Dendritic cell treated with granulocyte-macrophage colony-stimulating factor and Interleukin-4, amounts not matched to agents 40 ng/mL and 50 ng/mL, for 4 days (primary cell): Measurements from ENCODE around the gene CALML4.

Experiments used
- H3K27ac Mint-ChIP-seq: one replicate; pipeline ENCODE4 v1.8.0; 2022; ENCODE audit warnings: mild to moderate bottlenecking, mixed read lengths
- H3K27me3 Mint-ChIP-seq: one replicate; pipeline ENCODE4 v1.8.0; 2022; ENCODE audit warnings: mild to moderate bottlenecking, mixed read lengths
- H3K36me3 Mint-ChIP-seq: one replicate; pipeline ENCODE4 v1.8.0; 2022; ENCODE audit warnings: low read depth, mixed read lengths
- H3K4me1 Mint-ChIP-seq: one replicate; pipeline ENCODE4 v1.8.0; 2022; ENCODE audit warnings: low read depth, mixed read lengths
- H3K4me3 Mint-ChIP-seq: one replicate; pipeline ENCODE4 v1.8.0; 2022; ENCODE audit warnings: mild to moderate bottlenecking, moderate library complexity, mixed read lengths
- H3K9me3 Mint-ChIP-seq: one replicate; pipeline ENCODE4 v1.8.0; 2022; ENCODE audit warnings: mixed read lengths
- intact Hi-C: fragments of 100-400 bp; cut with micrococcal nuclease; formaldehyde crosslinking; loops from one replicate; pipeline ENCODE4 v1.15.0; 2022

Gene CALML4

DNA sequence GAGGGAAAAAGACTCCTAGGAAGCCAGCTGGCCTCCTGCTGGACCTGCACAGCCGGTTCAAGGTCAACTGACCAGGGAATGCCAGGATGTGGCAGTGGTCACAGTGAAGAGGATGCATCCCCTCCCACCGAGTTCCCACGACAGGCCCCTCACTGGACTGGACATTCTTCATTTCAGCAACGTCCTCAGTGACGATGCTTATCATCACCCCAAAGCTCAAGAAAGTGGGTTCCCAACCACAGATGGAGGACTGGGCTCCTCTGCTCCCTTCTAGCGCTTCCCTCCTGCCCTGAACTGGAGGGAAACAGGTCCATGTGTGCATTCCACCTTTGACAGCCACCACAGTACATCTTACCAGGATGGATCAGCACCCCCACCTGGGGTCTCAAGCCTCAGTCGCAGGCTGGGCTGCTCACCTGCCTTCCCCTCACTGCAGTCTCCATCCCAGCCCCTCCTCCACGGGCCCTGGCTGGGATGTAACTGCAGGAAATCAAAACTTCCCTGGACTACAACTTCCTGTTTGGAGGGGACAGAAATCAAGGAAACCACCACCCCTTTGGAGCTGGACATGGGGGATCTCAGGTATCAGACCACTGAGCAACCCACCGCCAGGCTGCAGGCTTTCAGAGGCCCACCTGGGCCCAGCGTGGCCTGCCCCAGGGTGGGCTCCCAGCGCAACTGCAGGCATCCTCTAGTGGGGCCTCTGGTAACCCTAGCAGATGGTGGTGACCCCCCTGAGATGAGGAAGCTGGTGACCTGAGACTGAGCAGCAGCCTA lies 7.3 kb downstream of the CALML4 start:
- Mint-ChIP-seq H3K9me3 (no peaks in the 10 kb centered on the region), H3K36me3 (peaks cover 69% of the 10 kb centered on the region), H3K4me1 (peaks cover 51% of the 10 kb centered on the region), H3K27me3 (no peaks in the 10 kb centered on the region), H3K4me3 (no peak overlapping the region), H3K27ac (no peak overlapping the region)
- intact Hi-C loops: no loop called here

DNA sequence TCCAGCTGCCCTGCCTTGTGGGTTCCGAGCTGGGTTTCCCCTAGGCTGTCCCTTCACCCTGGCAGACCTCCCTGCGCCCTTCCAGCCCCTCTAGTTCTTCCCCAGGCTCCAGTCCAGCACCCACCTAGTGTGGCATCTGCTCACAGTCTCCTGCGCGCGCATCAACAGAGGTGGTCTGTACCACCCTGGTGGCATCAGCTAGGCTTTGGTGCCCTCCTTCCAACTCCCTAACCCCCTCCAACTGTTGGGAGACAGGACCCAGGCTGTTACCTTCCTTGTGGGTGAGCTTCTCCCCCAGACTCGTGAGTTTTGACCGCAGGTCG lies 8.0 kb downstream of the CALML4 start:
- Mint-ChIP-seq H3K4me1 (peaks cover 47% of the 10 kb centered on the region), H3K36me3 (peaks cover 76% of the 10 kb centered on the region), H3K27me3 (no peaks in the 10 kb centered on the region), H3K4me3 (no peak overlapping the region), H3K27ac (no peak overlapping the region), H3K9me3 (no peaks in the 10 kb centered on the region)
- intact Hi-C loops: no loop called here

DNA sequence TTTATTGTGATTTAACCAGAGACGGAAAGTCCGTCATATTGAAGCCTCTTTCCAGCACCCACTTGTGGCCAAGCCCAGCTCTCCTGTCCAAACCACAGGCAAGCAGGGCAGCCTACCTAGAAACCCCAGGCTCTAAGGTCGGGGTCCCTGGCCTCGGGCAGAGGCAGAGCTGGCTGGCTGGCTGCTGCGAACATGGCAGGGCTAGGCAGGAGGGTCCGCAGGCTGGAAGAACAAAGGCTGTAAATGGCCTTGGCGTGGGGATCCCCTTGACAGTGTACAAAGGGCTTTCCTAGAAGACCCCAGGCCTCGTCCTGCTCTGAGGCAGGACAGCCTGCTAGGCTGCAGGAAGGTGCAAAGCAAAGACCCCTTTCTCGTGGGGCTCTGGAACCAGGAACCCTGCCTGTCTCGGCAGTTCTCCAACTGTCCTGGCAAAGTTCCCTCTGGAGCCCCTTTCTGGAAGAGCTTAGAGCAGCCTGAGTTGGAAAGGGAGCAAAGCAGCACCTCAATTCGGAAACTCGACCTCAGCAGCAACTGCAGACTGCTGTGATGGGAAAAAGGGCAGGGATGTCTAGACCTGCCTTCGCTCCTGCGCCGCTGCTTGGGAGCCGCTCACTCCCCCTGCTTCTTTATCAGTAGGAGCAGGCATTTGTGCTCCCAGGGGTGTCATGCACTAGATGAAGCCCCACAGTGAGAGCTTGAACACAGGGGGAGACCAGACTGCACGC lies 8.5 kb downstream of the CALML4 start:
- H3K27me3 Mint-ChIP-seq: no peaks in the 10 kb centered on the region
- H3K27ac Mint-ChIP-seq: no peak overlapping the region
- intact Hi-C loops: no loop called here
- no peak overlapping the region for H3K4me3 Mint-ChIP-seq
- no peaks in the 10 kb centered on the region for H3K9me3 Mint-ChIP-seq
- H3K36me3 Mint-ChIP-seq: peaks cover 77% of the 10 kb centered on the region
- peaks cover 42% of the 10 kb centered on the region for H3K4me1 Mint-ChIP-seq

DNA sequence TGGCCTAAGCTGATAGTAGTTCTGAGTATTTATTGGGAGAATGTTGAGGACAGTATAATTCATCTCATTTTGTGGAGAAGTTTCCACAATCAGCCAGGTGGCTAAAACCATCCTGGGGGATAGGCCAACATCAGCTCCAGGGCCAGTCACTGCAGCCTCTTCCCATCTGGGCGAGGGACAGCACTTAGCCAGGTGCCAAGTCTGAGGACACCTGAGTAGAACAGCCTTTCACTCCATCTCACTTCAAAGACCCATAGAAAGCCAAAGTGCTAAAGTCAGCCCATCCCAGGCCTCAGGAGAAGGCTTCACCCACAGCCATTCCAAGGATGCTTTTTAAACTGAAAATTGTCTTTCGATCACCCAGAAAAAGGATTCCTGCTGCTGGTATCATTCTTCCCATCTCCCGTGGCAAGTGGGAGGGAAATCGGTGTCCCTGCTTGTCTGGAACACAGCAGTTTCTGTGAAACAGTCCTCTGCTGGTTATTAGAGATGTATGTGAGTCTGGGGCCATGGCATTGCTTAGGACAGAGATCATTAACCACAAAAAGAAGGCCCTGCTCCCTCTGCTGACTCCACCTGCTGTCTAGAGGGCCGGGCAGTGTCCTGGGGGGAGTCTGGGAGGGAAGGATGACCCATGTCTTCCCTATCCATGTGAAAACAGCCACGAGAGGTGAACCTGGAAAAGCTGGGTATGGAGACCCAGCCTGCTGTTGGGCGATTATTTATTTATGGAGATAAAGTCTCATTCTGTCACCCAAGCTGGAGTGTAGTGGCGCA lies 9.6 kb downstream of the CALML4 start:
- H3K4me1 Mint-ChIP-seq: peaks cover 33% of the 10 kb centered on the region
- intact Hi-C loops: no loop called here
- H3K9me3 Mint-ChIP-seq: no peaks in the 10 kb centered on the region
- H3K4me3 Mint-ChIP-seq: no peak overlapping the region
- H3K36me3 Mint-ChIP-seq: peaks cover 82% of the 10 kb centered on the region
- no peak overlapping the region for H3K27ac Mint-ChIP-seq
- no peaks in the 10 kb centered on the region for H3K27me3 Mint-ChIP-seq

DNA sequence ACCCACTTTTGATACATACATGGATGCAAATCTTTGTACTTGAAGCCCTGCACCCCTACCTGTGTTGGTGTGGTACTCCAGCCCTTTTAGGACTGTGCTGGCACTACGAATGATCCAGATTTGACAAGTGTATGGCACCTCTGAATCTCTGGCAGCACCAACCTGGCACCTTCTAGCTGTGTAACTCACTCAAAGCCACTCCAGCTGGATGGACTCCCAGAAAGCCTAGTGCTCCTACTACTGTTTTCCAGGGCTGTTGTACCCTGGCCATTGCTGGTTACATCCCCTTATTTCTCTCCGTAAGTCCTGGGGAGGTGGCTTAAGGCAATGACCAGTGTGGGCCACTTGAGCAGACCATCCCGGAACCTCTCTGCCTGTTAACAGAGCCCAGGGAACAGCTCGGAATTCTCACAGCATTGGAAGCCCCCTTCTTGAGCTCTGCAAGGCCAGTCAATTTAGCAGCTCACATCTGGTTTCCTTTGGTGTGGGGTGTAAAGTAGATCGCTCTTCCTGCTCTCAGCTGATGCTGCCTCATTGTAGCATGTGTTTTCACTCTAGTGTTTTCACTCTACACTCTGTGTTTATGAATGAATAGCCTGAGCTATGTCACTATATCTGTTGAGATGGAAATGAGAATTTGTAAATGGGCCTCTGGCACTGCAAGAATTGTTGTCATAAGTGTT lies 12.2 kb downstream of the CALML4 start:
- H3K27ac Mint-ChIP-seq: no peak overlapping the region
- no peaks in the 10 kb centered on the region for H3K9me3 Mint-ChIP-seq
- H3K4me1 Mint-ChIP-seq: peaks cover 9% of the 10 kb centered on the region
- H3K27me3 Mint-ChIP-seq: no peaks in the 10 kb centered on the region
- intact Hi-C loops: no loop called here
- no peak overlapping the region for H3K4me3 Mint-ChIP-seq
- H3K36me3 Mint-ChIP-seq: peaks cover 94% of the 10 kb centered on the region

DNA sequence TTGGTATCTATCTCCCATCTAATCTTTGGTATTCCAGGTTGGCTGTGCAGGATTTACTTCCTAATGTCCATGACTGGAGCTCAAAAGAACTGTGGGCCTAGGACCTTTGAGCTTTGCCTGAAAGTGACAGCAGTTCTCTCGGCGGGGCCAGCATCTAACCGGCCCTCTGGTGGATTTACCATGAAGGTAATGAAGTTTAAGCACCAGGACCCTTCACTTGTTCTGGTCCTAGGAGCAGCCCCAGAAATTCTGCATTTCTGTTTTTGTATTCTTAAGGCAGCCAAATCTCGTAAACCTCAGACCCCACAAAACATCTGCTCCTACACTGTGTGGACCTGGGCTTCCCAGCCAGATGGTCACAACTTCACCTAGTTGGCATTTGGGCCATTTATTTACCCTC lies 13.0 kb downstream of the CALML4 start:
- Mint-ChIP-seq H3K4me3 (no peak overlapping the region), H3K27me3 (no peaks in the 10 kb centered on the region), H3K27ac (no peak overlapping the region), H3K36me3 (peaks cover 94% of the 10 kb centered on the region), H3K4me1 (peaks cover under 1% of the 10 kb centered on the region), H3K9me3 (no peaks in the 10 kb centered on the region)
- intact Hi-C loops: no loop called here

DNA sequence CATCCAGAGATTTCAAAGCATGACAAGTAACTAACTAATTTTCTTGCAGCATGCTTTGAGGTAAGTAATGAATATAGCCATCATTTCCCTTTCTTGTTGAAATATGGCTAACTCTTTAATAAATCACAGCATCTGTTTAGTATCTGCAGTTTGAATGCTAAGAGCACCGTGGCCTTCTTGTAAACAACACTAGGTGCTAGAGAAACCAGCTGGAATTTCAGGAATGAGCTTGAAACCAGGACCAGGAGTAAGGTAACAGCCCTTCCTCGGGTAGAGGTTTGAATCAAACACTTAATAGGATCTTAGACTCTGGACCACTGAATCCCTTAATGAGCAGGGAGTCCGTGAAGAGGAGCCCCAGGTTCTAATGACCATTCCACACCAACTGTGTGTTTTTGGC lies 13.6 kb downstream of the CALML4 start:
- no peaks in the 10 kb centered on the region for H3K4me1 Mint-ChIP-seq
- H3K36me3 Mint-ChIP-seq: peaks cover 91% of the 10 kb centered on the region
- H3K27me3 Mint-ChIP-seq: no peaks in the 10 kb centered on the region
- no peak overlapping the region for H3K4me3 Mint-ChIP-seq
- no peaks in the 10 kb centered on the region for H3K9me3 Mint-ChIP-seq
- no peak overlapping the region for H3K27ac Mint-ChIP-seq
- intact Hi-C loops: no loop called here

DNA sequence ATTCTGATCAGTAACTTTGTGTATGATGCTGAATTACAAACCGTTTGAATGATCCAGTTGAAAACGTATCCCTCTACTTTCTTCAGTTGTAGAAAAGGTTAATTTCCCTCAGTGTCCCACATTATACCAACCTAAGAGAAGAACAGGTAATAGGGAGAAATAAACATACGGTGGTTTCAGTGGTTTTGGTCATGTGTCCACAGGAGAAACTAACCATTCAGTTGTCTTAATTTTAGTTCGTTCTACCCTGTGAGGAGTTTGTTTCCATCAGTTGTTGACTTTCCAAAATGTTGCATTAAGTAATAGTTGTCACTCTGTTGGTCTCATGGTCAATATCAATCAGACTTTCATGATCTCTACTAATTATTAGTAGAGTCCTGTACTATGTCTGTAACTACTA lies 15.1 kb downstream of the CALML4 start:
- H3K27ac Mint-ChIP-seq: no peak overlapping the region
- no peak overlapping the region for H3K4me3 Mint-ChIP-seq
- H3K36me3 Mint-ChIP-seq: peaks cover 88% of the 10 kb centered on the region
- no peaks in the 10 kb centered on the region for H3K9me3 Mint-ChIP-seq
- H3K4me1 Mint-ChIP-seq: no peaks in the 10 kb centered on the region
- H3K27me3 Mint-ChIP-seq: no peaks in the 10 kb centered on the region
- intact Hi-C loops: no loop called here

DNA sequence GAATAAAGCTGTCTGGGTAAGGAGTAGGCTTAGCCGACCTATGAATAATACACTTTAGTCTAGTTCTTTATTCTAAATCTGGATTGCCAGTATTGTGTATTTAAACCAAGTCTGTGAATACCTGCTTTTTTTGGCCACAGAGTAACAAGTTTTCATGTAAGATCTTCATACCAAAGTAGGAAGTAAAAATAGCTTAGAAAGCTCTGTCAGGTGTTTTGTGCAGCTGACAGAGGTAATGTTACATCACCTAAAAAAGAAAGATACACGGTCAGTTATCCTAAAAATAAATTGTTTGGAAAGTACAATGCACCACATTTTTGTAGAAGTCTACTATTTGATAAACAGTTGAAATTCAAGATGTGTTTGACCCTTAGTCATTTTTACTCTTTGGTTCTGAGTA lies 16.5 kb downstream of the CALML4 start:
- H3K9me3 Mint-ChIP-seq: no peaks in the 10 kb centered on the region

DNA sequence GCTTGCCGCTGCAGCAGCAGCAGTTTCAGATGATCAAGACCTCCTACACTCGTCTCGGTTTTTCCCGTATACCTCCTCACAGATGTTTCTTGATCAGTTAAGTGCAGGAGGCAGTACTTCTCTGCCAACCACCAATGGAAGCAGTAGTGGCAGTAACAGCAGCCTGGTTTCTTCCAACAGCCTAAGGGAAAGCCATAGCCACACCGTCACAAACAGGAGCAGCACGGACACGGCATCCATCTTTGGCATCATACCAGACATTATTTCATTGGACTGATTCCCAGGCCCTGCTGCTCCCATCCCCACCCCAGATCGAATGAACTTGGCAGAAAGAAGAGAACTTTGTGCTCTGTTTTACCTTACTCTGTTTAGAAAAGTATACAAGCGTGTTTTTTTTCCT lies 17.6 kb downstream of the CALML4 start:
- peaks cover 88% of the 10 kb centered on the region for H3K36me3 Mint-ChIP-seq
- no peaks in the 10 kb centered on the region for H3K4me1 Mint-ChIP-seq
- no peaks in the 10 kb centered on the region for H3K9me3 Mint-ChIP-seq
- no peak overlapping the region for H3K4me3 Mint-ChIP-seq
- intact Hi-C loops: no loop called here
- no peak overlapping the region for H3K27ac Mint-ChIP-seq
- no peaks in the 10 kb centered on the region for H3K27me3 Mint-ChIP-seq

More for the DNA sequence above, 16.5 kb downstream of the CALML4 start:
- Mint-ChIP-seq H3K4me3 (no peak overlapping the region), H3K27me3 (no peaks in the 10 kb centered on the region), H3K27ac (no peak overlapping the region), H3K4me1 (no peaks in the 10 kb centered on the region), H3K36me3 (peaks cover 88% of the 10 kb centered on the region)
- intact Hi-C loops: no loop called here

DNA sequence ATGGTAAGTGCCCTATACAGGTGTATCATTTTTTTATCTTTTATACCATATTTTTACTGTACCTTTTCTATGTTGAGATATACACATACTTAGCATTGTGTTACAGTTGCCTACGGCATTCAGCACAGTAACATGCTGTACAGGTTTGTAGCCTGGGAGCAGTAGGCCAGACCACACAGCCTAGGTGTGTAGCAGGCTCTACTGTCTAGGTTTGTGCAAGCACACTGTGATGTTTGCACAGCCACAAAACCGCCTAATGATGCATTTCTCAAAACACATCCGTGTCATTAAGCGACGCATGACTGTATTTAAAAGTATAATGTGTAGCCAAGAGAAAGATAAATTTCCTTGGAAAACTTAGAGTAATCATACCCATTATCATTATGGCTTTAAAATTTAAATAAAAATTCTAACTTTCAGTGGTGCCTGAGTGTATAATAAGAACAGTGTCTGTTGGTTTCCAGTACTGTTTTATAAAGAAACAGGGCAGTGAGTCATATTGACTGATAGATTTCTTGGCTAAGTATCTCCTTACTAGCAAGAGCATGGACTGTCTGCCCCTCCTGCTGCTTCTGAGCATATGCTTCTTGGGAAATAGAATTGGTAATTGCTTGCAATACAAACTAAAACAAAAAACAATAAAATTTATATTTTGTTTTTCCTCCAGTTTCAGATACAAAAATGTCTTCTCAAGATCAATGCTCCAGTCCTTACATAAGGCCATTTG lies 18.3 kb downstream of the CALML4 start:
- intact Hi-C loops: no loop called here
- H3K4me1 Mint-ChIP-seq: no peaks in the 10 kb centered on the region
- peaks cover 88% of the 10 kb centered on the region for H3K36me3 Mint-ChIP-seq
- H3K27me3 Mint-ChIP-seq: no peaks in the 10 kb centered on the region
- H3K9me3 Mint-ChIP-seq: no peaks in the 10 kb centered on the region
- no peak overlapping the region for H3K4me3 Mint-ChIP-seq
- H3K27ac Mint-ChIP-seq: no peak overlapping the region

DNA sequence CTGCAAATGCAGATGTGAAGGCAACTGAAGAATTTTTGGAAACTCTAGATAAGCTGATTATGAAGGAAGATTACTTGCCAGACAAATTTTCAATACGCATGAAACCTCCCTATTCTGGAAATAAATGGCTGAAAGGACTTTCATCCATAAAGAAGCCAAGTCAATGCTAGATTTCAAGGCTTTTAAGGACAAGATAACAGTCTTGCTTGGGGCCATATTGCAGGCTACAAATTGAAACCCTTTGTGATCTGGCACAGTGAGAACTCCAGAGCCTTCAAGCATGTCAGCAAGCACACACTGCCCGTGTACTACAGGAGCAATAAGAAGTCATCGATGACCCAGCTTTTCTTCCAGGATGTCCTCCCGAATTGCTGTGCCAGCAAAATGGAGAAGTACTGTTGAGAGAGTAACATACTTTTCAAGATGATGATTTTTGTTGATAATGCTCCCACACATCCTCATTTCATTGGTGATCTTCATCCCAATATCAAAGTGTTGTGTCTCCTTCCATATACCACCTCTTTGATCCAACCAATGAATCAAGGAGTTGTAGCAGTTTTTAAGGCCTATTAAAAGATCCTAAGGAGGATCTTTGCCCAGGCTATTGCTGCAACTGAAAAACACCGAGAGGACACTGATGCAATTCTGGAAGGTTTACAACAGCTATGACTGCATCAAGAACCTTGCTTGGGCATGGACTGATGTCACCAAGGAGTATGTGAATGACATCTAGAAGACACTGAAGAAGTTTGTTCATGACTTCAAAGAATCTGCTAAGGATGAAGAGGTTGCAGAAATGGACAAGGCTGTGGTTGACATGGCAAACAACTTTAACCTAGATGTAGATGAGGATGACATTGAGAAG lies 20.3 kb downstream of the CALML4 start:
- Mint-ChIP-seq H3K4me3 (no peak overlapping the region), H3K27me3 (no peaks in the 10 kb centered on the region), H3K9me3 (no peaks in the 10 kb centered on the region), H3K27ac (no peak overlapping the region), H3K36me3 (peaks cover 91% of the 10 kb centered on the region), H3K4me1 (no peaks in the 10 kb centered on the region)
- intact Hi-C loops: no loop called here
